ENCODE data around the gene DCDC1.
"Not testable (repeated sequence)": the region's sequence is repeated elsewhere in the genome, so short reads cannot be mapped to it uniquely, and the experiment has no call there.

Gene DCDC1

DNA sequence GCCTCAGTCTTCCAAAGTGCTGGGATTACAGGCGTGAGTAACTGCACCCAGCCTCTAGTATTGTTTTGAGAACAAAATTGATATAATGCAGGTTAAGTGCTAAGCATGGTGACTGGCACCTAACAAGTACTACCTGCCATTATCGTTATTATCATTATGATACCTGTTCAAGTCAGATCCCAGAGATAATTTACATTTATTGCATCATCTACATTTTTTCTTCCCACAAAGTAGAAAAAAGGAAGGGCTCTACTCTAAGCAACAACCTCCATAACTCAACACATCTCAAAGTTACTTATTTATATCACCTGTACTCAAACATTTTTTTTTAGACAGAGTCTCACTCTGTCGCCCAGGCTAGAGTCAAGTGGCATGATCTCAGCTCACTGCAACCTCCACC lies 42.1 kb downstream of the DCDC1 start:
- DNase-seq = no peak

DNA sequence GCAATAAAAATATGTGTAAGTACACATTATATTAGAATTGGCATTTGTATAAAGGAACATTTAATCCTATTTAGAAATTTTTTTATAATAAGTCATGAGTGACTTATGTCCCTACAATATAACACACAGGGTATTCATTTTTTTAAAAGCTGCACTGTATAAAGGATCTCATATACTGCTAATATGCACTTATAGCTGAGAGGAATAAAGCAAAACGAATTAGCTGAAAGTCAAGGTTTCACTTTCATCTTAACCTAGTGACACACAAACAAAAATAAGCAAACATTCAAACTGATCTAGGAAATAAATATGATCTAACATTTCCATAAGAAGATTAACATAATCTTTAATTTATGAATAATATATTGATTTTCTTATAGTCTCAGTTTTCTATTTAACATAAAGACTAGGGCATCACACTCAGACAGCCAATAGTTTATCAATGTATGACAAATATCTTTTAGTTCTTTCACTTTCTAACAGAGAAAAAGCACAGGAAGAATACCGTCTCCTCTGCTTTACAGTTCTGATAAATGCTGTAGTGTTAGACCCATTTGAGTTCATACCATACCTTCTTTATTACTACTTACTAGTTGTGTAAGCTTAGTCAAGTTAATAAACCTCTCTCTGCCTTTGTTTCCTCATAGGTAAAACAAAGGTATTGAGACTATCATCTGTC lies 42.9 kb downstream of the DCDC1 start:
- DNase-seq = no peak

DNA sequence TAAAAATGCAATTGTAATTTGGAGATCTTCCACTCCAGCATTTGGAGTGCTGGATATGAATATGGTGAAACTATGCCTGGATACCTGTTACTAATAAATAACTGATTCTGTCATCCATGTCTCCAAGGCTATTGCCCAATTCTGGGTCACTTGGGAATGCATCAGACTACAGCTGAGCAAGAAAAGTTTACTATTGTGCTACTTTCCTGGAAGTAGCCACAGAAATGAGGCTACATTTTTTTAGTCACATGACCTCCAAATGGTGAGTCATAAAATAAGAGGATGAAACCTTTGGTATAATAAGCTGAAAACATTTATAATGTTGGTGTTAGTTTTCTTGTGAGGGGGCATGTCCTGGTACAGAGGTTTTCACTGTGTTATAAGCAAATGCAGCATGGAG lies 44.4 kb downstream of the DCDC1 start:
- DNase-seq = no peak

DNA sequence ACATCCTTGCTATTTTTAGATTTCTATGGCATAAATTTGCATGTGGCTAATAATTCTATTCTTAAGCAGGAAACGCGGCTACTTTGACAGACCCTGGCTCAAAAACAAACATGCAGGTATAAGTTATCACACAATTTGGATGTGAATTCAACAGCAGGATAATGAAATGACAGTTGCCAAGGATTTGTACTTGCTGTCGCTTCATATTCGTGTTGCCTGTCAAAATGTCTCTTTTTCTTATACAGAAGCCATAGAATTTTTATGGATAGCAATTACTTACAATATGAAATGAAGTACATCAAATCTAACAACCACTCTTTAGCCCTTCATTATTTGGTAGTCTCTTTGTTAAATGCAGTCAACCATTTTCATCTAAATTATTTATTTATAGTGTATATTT lies 46.4 kb downstream of the DCDC1 start:
- no peak for DNase-seq

DNA sequence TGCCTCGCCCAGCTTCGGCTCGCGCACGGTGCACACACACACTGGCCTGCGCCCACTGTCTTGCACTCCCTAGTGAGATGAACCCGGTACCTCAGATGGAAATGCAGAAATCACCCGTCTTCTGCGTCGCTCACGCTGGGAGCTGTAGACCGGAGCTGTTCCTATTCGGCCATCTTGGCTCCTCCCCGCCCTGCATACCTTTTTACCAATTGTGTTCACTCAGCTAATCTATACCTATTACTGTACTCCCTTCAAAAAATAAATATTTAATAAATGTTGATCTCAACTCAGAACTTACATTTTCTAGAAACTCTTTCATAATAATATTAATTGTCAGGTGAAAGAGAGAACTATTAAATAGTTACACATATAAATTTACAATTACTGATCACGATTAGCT lies 48.0 kb downstream of the DCDC1 start:
- DNase-seq = not testable (repeated sequence)

DNA sequence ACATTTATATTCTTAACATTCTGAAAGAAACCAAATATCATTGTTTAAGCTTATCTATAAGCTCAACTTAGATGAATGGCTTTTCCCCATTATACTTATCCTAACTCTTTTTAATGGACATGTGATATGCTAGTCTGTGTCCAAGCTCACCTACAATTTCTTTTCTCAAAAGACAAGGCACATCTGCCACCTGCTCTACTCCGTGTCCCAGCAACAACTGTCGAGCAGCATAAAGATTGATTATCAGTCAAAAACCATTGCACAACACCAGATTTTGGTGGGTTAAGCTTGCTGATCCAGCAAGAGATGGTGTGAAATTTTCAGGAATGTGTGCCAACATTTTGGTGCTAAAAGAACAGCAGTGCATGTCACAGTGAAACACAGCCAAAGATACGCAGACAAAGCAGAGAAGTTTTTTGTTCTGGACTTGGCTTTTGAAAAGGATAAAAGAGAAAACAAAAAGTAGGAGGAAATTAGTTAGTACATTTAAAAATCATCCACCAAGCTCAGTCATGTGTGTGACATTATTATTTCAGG lies 65.8 kb downstream of the DCDC1 start:
- no peak for DNase-seq

DNA sequence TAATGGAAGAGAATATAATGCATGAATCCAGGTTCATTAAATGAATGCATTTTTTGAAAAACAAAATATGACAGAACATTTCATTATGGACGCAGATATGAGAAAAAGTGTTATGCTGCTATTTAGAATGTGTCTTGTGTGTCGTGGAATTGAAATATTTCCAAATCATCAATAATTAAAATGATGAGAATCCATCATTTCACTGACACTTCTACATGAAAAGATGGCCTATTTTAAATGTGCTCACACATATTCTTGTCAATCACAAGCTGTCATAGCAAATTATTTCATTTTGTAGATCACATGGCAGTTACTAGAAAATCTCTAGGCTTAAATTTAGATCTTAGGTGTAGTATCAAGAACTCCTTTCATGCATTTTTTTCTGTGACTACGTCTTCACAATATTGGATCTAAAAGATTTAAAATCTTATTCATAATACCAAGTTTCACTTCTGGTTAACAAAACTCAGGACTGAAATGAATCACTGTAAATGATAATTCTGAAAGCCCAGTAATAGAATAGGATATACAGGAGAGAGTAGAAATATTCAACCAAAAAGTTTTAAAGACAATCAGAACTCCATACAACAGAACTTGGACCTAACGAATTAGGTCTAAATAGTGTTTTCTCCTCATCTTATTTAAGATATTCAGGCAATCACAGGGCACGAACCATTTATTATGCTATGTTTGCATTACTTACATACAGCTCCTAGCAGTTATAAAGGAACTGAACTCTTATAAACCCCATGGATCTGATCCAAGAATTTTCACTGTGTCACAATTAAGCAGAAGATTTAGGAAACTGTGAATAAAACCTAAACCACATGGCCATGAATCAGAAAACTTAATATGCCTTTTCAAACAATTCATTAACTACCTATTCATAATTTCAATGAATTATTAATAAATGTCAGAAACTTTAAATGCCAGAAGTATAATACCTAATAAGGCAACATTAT lies 67.7 kb downstream of the DCDC1 start:
- no peak for DNase-seq

DNA sequence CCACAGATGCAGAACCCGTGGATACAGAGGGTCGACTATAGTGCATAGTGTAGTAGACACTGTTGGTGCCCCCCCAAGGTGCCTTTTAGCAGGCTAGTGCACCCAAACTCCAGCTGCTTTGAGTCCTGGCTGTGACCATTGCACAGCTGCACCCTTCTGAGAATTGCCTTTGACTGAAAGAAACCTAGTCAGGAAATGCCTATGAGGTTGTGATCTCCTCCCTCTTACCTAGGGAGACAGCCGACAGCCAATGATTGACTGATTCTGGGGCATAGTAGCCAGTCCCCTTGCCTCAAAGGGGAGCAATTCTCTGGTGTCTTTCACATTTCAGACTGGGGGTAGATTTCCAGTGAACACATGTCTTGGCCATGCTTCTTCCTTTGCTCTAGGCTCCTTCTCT lies 74.2 kb downstream of the DCDC1 start:
- DNase-seq = no peak

DNA sequence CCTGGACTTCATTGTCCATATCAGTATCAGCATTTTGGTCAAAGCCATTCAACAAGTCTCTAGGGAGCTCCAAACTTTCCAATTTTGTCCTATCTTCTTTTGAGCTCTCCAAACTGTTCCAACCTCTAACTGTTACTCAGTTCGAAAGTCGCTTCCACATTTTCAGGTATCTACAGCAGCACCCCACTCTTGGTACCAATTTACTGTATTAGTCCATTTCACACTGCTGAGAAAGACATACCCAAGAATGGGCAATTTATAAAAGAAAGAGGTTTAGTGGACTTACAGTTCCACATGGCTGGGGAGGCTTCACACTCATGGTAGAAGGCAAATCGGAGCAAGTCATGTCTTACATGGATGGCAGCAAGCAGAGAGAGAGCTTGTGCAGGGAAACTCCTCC lies 96.0 kb downstream of the DCDC1 start:
- not testable (repeated sequence) for DNase-seq

DNA sequence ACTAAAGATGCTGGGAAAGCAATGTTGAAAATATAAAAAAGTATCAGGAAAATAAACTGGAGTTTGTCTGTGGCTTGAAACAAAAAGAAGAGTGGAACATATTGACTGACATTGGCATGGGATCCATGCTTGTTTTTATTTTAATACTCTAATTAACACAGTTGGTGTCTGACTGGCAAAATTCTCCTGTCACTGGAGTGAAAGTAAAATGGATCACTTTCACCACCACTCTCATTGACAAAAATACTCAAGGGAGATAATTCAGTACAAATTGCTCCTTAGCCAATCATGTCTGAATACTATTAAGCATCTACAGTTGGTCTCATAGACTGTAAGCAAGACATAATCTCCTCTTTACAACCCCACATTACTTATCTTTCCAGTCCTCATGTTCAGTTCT lies 101.8 kb downstream of the DCDC1 start:
- no peak for DNase-seq

DNA sequence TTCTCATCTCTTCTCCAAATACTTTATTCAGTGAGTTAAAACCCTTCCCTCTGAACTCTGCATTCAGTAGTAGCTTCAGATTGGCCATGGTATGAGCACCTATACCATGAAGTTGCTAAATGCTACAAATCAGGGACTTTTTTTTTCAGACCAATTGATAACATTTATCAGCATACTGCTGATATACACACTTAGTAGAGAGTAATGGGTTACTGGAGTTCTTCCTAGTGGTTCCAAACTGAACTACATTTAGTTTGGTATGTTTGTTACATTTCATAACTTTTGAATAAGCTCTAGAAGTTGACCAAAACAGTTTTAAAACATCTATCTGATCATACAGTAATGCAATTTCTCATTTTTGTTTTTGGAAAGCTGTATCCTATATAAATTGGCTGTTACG lies 104.7 kb downstream of the DCDC1 start:
- DNase-seq = no peak

DNA sequence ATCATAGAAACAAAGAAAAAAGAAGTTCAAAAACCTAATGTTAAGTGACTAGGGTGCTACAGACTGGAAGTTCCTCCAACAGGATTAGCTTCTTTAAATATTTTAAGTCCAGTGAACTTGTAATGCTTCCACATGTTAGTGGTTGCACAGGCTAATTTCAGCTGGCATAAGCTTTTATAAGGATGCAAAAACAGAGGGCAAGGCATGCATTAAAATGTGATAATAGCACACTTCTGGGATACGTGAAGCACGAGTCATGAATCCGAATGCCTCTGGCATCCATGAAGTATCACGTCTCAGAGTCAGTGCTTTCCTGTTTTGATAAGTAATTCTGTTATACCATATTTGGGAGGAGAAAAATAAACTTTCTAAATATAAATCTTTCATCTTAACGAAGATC lies 106.8 kb downstream of the DCDC1 start:
- DNase-seq = no peak

DNA sequence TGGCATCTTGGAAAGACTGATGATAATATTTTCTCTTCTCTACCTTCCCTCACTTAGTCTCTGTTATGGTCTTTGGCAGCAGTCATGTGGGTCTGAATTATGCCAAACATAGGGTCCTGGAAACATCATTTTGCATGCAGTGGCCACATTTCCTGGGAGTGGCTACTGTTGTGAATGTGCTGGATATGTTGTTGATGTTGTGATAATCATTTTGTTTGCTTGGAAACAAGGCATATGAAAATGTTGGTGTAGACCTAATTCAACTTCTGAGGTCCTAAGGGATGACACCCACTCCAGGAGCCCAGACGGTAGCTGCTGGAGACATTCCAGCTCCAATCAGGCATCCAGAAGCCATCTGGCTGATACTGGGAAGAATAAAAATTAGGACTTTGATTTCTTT lies 109.7 kb downstream of the DCDC1 start:
- no peak for DNase-seq

DNA sequence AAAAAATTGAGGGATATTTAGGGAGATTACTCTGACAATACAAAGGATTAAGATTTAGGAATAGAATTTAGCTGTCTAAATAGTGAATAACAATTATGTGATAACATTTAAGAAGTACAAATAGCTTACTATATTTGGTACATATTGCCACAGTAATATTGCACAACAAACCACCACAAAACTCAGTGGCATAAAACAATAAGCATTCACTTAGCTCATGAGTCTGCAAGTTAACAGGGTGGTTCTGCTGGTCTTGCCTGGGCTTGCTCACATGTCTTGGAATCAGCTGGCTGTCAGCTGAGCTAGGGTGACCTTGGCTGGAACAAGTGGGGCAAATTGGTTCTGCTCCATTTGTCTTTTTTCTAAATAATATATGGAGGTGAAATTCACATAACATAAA lies 115.1 kb downstream of the DCDC1 start:
- DNase-seq = no peak

DNA sequence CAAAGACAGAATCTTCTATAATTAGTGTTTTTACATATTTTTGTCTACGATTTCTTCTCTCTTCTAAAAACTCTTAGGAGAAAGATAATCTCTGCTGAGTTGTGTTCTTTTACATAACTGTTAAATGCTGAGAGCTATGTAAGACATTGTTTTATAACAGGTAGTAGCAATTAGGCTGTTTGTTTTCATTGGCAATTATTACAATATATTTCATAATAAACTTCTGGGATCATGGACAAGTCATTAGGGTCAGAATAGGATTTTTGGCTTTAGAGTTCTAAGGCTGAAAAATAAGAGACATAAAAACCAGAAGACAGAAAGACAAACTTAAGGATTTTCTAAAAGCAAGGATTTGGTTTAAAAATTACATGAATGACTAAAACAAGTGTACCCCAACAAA lies 120.8 kb downstream of the DCDC1 start:
- DNase-seq = no peak

DNA sequence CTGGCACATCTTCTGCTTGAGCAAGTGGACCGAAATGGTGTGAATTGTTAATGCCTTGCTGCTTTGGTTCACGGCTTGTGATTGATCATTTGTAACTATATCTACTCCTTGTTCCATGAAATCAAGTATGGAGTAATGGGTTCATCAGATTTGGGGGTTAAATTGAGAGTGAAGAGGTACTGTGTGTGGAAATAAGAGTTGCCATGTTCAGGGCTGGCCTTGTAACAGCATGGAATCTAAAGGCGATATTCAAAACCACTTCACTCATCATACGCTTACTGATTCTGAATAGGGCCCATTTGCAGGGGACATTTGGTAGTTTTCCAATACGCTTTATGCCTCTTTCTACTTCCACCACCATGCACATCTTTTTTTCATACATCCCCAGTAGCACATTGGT lies 122.2 kb downstream of the DCDC1 start:
- no peak for DNase-seq

DNA sequence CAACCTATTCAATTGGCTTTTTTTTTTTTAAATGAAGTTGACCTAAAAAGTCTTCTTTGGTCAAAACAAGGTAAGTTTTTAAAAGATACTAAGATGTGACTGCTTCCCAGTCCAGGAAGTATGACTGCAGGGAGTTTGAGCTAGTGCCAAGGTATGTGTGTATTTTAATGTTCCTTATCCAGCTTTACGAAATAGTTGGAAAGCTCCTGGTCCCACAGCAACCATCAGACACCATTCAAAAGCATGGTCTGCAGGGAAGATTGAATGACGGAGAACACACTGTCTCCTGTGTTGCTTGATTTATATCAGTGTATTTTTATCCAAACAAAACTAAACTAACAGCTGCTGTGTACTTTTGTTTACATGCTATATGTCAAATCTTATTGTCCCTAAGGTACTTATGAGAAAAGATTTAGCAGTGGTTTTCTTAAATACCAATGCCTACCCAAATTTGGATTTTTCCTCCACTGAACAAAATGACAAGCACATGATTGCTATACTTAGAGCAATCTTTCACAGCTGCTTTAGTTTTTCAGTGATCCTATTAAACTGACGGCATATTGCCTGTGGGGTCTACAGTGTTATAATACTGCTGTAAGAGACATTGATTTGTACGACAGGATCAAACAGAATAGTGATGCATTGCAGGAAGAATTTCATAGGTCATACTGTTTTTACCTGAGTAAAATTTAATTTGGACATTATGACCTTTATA lies 122.9 kb downstream of the DCDC1 start:
- no peak for DNase-seq

DNA sequence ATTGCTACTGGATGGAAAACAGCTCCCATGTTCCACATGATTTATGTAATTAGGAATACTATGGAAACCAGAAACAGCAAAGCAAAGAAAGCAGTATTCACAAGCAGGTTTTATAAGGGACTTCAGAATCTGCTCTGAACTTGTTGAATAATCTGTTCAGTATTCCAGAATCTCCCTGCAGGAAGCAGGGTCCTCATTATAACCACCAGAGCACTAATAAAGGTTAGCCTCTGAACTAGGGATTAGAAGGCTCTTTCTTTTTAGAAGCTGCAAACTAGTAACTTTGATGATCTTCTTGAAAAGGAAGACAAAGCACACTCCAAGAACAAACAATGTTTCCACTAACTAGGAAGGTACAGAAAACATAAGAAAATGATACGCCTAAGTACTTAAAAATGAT lies 125.8 kb downstream of the DCDC1 start:
- DNase-seq = no peak

DNA sequence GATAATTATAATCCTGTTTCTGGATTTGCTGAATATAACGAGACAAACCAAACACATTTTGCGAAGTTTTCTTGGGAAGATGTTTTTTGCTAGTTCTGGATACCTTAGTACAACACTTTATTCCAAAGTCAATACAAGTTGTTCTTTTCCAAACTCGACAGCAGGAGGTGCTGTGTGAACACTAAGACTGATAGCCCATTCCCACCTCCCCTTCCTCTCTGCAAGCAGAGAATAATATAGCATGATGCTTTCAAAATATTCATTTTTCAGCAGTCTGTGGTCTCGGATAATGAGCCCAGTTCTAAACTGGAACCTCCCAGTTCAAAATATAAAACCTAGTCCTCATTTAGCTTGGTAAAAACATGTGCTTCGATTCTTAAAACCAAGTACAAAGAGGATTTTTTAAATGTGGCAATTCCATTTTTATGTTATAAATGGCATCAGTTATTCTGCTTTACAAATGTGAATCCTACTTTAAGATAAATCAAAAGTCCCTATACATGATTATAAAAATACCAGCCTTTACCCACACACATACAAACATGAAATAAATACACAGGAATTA lies 129.1 kb downstream of the DCDC1 start:
- DNase-seq = no peak

DNA sequence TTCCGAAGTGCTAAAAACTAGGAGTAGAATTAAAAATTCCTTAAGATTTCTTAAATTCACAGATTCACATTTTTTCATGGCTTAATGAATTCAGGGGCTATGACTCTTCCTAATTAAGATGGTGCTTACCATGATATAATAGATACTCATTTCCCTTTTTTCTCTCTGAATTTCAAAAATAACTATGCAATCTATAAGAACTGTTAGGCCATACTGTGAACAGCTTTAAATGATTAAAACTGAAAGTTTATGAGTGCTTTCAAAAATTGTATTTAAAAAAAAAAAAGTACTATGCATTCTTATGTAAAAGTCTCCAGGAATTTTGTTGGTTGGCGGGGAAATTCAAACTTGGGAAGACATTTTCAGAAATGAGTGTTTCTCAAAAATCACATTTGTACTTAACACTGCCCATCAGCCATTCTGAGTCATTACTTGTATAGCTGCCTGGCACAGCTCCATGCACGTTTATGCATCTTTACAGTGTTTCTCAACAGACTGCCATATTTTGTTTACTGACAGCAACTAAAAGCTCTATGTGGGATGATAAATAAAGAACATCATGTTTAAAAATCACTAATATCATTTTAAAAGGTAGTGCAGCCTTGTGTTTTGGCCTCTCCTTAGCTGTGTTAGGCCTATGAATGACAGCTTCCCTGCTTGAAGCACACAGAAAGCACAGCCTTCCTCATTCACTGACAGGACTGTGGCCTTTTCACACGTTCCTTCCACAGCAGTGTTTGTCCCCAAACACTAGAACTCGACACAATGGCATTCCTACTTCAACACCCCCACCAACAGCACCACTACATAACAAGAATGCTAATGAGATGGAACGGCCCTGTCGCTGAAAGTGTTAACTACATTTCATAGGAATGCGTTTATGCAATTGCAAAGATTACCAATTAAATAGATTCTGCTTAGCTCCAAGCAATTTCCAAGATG lies 131.4 kb downstream of the DCDC1 start:
- DNase-seq = no peak

DNA sequence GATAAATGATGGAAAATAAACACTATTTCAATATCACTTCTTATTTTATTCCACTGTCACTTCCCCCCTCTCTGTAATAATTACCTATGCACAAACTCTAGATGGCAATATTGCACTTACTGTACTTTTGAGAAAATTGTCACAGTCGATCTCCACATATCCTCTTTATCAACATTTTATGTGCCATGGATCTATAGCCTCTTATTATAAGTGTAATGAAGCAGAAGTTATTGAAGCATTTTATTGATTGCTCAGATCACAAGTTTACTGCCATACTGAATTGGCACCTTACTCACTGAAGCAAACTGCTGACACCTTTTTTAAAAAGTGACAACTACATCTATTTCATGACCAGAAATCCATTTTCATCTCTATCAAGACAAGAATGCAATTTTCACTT lies 133.4 kb downstream of the DCDC1 start:
- DNase-seq = no peak

DNA sequence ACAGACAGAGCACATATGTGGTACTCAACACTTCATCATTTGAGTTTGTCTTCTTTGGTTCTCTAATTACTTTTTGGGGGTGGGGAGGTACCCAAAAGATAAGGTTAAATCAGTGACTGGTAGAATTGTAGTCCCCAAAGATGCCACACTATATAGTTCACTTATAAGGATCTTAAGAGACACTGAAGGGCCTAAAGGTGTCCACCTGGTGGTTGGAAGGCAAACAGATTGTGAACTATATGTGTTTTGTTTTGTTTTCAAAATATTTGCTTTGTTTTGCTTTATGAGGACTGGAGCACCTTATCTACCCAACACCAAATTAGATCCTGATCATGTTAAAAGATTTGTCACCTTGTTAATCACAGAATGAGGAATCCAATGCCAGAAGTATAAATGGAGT lies 136.1 kb downstream of the DCDC1 start:
- DNase-seq = no peak
